HepG2 (cell line): Measurements from ENCODE around the gene ATRIP. TPM values are rescaled to one million over a fixed set of nuclear protein-coding genes. Genes with fewer than 3 reads are reported as not detected.
A peak's percentile ranks its signal among the peaks of the same experiment; 100 is the strongest.

Source experiments
- CHD2 ChIP-seq: IDR thresholded peaks from 2 replicates; pipeline ENCODE4 v1.6.1; 2011; ENCODE audit warnings: low read depth, low read length, improper control_type of control experiment
- KDM3A ChIP-seq: IDR thresholded peaks from 2 replicates; pipeline ENCODE4 v1.6.1; 2018; ENCODE audit warnings: low read depth, missing compliant biosample characterization
- THYN1 ChIP-seq: sonication (generic); formaldehyde crosslinking; IDR thresholded peaks from 2 replicates; pipeline ENCODE4 v1.8.1; 2023; ENCODE audit warnings: low read depth, mild to moderate bottlenecking, moderate library complexity, missing genetic modification reagents, borderline replicate concordance
- ZFP41 ChIP-seq: sonication (generic); formaldehyde crosslinking; IDR thresholded peaks from 2 replicates; pipeline ENCODE4 v1.4.0; 2020; ENCODE audit warnings: mild to moderate bottlenecking, missing genetic modification reagents, borderline replicate concordance
- ZMAT3 ChIP-seq: sonication (generic); formaldehyde crosslinking; conservative IDR thresholded peaks from 2 replicates; pipeline ENCODE4 v1.7.0; 2021; ENCODE audit warnings: missing genetic modification reagents
- ZNF143 ChIP-seq: sonication (generic); formaldehyde crosslinking; IDR thresholded peaks from 2 replicates; pipeline ENCODE4 v1.4.0; 2020; ENCODE audit warnings: missing genetic modification reagents
- ZNF776 ChIP-seq: sonication (generic); formaldehyde crosslinking; IDR thresholded peaks from 2 replicates; pipeline ENCODE4 v1.4.0; 2020; ENCODE audit warnings: mild to moderate bottlenecking, missing genetic modification reagents
- polyA plus RNA-seq, 8 experiments: library from polyadenylated mRNA; depleted of rRNA in 3 of 8; stranded (reverse) in 7 of 8; unstranded in 1 of 8; fragments of >200 nt; fragmentation: Illumina TruSeq in 4 of 8; extraction: Trizol in 4 of 8; gene quantifications; 2 replicates each; pipeline versions ENCODE4 v1.2.1 to v1.2.3, GENCODE V29; 2011 to 2016; ENCODE audit warnings: low read depth in 4 of 8, missing spikeins in 1 of 8, mixed read lengths in 1 of 8; ENCODE audit not compliant: insufficient read depth in 1 of 8
- total RNA-seq, 5 experiments: library from RNA; depleted of rRNA; stranded (reverse); fragments of >200 nt; fragmentation: Illumina TruSeq; extraction: Trizol; gene quantifications; 2 replicates each; pipeline ENCODE4 v1.2.3, GENCODE V29; 2016; ENCODE audit warnings: low read depth in 1 of 5
- TF ChIP-seq, protein P1 (sequence below): sonication (generic); formaldehyde crosslinking; IDR thresholded peaks from 2 replicates; pipeline ENCODE4 v1.5.0; 2020; ENCODE audit warnings: mild to moderate bottlenecking, missing genetic modification reagents
- TF ChIP-seq, protein P2 (sequence below): IDR thresholded peaks from 2 replicates; pipeline ENCODE4 v1.6.1; 2016; ENCODE audit warnings: missing compliant biosample characterization, missing genetic modification reagents, borderline replicate concordance
- TF ChIP-seq, protein P3 (sequence below): sonication (generic); formaldehyde crosslinking; IDR thresholded peaks from 2 replicates; pipeline ENCODE4 v1.8.0; 2023; ENCODE audit warnings: mild to moderate bottlenecking, missing genetic modification reagents
- TF ChIP-seq, protein P4 (sequence below): sonication (generic); formaldehyde crosslinking; IDR thresholded peaks from 2 replicates; pipeline ENCODE4 v1.4.0; 2020; ENCODE audit warnings: mild to moderate bottlenecking, missing genetic modification reagents, borderline replicate concordance

The ATRIP gene
- total and polyA plus RNA-seq, 2 of the 13 experiments (the other 11 are each of a cell fraction or from before 2014, with no cell fraction given): 5.1 to 12.5 TPM

DNA sequence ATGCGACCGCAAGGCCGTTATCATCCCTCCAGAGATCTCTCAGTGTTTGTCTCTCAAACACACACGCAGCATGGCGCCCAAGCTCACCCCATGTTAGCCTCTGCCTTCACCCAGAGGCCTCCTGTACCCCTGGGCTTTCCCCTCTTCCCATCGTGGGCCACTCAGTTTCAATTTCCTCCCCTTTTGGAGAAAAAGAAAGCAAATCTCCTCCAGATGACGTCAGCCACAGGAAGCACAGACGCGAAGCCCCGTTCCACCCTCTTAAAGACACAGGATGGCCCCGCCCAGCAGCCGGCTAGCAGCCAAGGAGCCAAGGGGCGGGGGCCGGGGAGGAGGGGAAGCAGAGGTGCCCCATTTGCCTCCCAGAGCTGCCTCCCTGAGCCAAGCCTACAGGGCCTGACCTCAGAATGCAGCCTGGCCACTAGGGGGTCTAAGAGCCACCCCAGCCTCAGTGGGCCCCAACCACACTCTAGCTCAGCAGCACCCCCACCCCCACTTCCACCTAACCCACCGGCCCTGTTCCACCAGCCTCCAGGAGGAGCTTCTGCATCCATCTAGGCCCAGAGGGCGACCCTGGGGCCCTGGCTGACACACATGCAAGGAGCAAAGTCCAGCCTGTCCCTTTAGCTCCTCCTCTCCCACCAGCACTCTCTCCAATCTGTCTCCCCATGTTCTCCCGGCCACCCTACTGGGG, 26.5 kb downstream of the ATRIP start (continued):
- TF ChIP-seq, protein P1, sequence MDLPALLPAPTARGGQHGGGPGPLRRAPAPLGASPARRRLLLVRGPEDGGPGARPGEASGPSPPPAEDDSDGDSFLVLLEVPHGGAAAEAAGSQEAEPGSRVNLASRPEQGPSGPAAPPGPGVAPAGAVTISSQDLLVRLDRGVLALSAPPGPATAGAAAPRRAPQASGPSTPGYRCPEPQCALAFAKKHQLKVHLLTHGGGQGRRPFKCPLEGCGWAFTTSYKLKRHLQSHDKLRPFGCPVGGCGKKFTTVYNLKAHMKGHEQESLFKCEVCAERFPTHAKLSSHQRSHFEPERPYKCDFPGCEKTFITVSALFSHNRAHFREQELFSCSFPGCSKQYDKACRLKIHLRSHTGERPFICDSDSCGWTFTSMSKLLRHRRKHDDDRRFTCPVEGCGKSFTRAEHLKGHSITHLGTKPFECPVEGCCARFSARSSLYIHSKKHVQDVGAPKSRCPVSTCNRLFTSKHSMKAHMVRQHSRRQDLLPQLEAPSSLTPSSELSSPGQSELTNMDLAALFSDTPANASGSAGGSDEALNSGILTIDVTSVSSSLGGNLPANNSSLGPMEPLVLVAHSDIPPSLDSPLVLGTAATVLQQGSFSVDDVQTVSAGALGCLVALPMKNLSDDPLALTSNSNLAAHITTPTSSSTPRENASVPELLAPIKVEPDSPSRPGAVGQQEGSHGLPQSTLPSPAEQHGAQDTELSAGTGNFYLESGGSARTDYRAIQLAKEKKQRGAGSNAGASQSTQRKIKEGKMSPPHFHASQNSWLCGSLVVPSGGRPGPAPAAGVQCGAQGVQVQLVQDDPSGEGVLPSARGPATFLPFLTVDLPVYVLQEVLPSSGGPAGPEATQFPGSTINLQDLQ (CRISPR knock-in tag): no peak
- TF ChIP-seq ZNF143 (CRISPR knock-in tag): peak; percentile 32; the same call in 1 of the 2 replicates
- TF ChIP-seq ZFP41 (CRISPR knock-in tag): 0 out of 2 replicates have a peak, but pooled peaks have one; percentile 27
- no peak for TF ChIP-seq CHD2
- peak; percentile 68; the same call in 1 of the 2 replicates for TF ChIP-seq KDM3A (CRISPR knock-in tag)
- TF ChIP-seq ZNF776 (CRISPR knock-in tag): no peak
- TF ChIP-seq ZMAT3 (CRISPR knock-in tag): no peak
- TF ChIP-seq, protein P2, sequence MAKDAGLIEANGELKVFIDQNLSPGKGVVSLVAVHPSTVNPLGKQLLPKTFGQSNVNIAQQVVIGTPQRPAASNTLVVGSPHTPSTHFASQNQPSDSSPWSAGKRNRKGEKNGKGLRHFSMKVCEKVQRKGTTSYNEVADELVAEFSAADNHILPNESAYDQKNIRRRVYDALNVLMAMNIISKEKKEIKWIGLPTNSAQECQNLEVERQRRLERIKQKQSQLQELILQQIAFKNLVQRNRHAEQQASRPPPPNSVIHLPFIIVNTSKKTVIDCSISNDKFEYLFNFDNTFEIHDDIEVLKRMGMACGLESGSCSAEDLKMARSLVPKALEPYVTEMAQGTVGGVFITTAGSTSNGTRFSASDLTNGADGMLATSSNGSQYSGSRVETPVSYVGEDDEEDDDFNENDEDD (CRISPR knock-in tag): no peak; the same call in 1 of the 2 replicates
- TF ChIP-seq, protein P3, sequence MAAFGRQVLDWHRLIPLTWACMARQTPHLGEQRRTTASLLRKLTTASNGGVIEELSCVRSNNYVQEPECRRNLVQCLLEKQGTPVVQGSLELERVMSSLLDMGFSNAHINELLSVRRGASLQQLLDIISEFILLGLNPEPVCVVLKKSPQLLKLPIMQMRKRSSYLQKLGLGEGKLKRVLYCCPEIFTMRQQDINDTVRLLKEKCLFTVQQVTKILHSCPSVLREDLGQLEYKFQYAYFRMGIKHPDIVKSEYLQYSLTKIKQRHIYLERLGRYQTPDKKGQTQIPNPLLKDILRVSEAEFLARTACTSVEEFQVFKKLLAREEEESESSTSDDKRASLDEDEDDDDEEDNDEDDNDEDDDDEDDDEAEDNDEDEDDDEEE: 0 out of 2 replicates have a peak, but pooled peaks have one; percentile 73
- TF ChIP-seq THYN1: no peak
- TF ChIP-seq, protein P4, sequence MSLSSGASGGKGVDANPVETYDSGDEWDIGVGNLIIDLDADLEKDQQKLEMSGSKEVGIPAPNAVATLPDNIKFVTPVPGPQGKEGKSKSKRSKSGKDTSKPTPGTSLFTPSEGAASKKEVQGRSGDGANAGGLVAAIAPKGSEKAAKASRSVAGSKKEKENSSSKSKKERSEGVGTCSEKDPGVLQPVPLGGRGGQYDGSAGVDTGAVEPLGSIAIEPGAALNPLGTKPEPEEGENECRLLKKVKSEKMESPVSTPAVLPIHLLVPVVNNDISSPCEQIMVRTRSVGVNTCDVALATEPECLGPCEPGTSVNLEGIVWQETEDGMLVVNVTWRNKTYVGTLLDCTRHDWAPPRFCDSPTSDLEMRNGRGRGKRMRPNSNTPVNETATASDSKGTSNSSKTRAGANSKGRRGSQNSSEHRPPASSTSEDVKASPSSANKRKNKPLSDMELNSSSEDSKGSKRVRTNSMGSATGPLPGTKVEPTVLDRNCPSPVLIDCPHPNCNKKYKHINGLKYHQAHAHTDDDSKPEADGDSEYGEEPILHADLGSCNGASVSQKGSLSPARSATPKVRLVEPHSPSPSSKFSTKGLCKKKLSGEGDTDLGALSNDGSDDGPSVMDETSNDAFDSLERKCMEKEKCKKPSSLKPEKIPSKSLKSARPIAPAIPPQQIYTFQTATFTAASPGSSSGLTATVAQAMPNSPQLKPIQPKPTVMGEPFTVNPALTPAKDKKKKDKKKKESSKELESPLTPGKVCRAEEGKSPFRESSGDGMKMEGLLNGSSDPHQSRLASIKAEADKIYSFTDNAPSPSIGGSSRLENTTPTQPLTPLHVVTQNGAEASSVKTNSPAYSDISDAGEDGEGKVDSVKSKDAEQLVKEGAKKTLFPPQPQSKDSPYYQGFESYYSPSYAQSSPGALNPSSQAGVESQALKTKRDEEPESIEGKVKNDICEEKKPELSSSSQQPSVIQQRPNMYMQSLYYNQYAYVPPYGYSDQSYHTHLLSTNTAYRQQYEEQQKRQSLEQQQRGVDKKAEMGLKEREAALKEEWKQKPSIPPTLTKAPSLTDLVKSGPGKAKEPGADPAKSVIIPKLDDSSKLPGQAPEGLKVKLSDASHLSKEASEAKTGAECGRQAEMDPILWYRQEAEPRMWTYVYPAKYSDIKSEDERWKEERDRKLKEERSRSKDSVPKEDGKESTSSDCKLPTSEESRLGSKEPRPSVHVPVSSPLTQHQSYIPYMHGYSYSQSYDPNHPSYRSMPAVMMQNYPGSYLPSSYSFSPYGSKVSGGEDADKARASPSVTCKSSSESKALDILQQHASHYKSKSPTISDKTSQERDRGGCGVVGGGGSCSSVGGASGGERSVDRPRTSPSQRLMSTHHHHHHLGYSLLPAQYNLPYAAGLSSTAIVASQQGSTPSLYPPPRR (CRISPR knock-in tag): no peak
